ENCODE measurements around the gene ATF6. TPM values are rescaled to one million over a fixed set of nuclear protein-coding genes. Genes with fewer than 3 reads are reported as not detected.

The ATF6 gene
- total RNA-seq, 1 donor from 2014 or later = 31.3 TPM

DNA sequence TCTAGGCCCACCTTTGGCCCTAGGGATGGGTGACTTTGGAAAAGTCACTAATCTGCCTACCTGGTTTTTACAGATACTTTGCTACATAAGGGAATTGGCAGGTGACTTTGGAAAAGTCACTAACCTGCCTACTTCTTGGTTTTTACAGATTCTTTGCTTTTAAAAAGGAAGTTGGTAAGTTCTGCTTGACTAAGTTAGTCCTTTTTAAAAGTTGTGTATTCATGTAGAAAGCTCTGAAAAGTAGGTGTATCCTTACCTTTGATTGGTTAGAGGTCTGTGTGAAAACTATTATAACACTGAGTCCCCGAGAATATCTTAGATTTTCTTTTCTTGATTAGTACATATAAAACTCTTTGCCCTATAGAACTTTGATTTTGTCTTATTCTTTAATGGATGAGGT, 12.4 kb downstream of the ATF6 start:
- Histone ChIP-seq H3K27me3 (ENCODE audit: low read depth) (no peaks in the 10 kb centered on the region), H3K4me1 (no peaks in the 10 kb centered on the region), H3K4me3 (no peak overlapping the region), H3K9me3 (no peaks in the 10 kb centered on the region), H3K36me3 (peaks cover 22% of the 10 kb centered on the region), H3K27ac (no peak overlapping the region)
- TF ChIP-seq, protein P1, sequence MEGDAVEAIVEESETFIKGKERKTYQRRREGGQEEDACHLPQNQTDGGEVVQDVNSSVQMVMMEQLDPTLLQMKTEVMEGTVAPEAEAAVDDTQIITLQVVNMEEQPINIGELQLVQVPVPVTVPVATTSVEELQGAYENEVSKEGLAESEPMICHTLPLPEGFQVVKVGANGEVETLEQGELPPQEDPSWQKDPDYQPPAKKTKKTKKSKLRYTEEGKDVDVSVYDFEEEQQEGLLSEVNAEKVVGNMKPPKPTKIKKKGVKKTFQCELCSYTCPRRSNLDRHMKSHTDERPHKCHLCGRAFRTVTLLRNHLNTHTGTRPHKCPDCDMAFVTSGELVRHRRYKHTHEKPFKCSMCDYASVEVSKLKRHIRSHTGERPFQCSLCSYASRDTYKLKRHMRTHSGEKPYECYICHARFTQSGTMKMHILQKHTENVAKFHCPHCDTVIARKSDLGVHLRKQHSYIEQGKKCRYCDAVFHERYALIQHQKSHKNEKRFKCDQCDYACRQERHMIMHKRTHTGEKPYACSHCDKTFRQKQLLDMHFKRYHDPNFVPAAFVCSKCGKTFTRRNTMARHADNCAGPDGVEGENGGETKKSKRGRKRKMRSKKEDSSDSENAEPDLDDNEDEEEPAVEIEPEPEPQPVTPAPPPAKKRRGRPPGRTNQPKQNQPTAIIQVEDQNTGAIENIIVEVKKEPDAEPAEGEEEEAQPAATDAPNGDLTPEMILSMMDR (IDR thresholded peaks at IDR 0.05) = no peak
- intact Hi-C loops (cut with DNase I) = no loop called here
- no peak for ATAC-seq
- DNase-seq = no peak

DNA sequence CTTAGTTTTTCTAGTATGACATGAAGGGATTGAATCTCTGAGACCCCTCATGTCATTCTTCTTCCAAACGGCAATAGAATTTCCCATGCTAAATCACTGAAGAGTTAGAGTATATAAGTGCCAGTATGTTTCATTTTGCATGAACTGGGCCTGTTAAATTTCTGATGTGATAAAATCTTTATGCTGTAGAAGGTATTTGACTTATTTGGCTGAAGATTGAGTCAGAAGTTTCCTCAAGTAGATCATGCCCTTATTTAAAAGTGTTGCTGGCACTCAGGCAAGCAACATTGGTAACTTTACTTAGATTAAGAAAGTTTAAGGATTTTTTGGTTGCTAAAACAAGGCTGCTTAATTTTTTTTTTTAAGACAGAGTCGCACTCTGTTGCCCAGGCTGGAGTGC, 13.3 kb downstream of the ATF6 start:
- no peak for DNase-seq
- H3K9me3 ChIP-seq = no peaks in the 10 kb centered on the region
- H3K4me3 ChIP-seq = no peak overlapping the region
- no peaks in the 10 kb centered on the region for H3K4me1 ChIP-seq
- no peak for ATAC-seq
- intact Hi-C loops (cut with DNase I) = no loop called here
- no peak overlapping the region for H3K27ac ChIP-seq
- H3K27me3 ChIP-seq (ENCODE audit: low read depth) = no peaks in the 10 kb centered on the region
- H3K36me3 ChIP-seq = peaks cover 31% of the 10 kb centered on the region
- TF ChIP-seq, protein P1 (IDR thresholded peaks at IDR 0.05) = no peak

DNA sequence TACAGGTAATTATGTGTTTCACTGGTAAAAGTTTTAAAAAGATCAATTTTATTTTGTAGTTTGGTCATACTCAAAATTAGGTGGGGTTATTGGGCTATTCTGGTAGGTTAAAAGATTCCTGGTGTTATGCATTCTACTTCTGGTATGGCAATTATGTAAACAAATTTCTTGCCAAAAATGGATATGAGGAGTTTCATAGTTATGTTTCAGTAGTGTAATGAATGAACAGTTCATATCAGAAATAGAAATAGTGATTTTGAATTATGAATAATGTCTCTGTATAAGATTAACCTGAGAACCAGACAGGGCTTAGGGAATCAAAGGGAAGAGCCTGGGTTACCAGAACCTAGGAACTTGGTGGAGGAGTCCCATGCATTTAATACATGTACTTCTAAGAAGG, 15.9 kb downstream of the ATF6 start:
- Histone ChIP-seq H3K36me3 (peaks cover 57% of the 10 kb centered on the region), H3K4me1 (no peaks in the 10 kb centered on the region), H3K27ac (no peak overlapping the region), H3K9me3 (no peaks in the 10 kb centered on the region), H3K27me3 (ENCODE audit: low read depth) (no peaks in the 10 kb centered on the region), H3K4me3 (no peak overlapping the region)
- no peak for ATAC-seq
- intact Hi-C loops (cut with DNase I) = no loop called here
- TF ChIP-seq, protein P1 (IDR thresholded peaks at IDR 0.05) = no peak
- DNase-seq = no peak

DNA sequence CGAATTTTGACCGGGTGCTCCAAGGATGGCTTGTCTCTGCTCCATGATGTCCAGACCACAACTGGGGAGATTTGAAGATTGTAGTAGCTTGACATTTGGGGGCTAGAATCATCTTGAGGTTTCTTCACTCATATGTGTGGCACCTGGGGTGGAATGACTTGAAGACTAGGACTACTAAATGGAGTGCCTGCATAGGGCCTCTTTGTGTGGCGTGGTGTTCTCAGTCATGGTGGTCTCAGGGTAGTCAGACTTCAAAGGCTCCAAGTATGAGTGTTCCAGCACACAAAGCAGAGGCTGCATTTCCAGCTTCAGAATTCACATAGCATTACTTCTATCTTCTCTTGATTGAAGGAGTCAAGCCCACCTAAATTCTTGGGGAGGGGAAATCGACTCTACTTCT, 16.8 kb downstream of the ATF6 start:
- H3K27ac ChIP-seq = no peak overlapping the region
- TF ChIP-seq, protein P1 (IDR thresholded peaks at IDR 0.05) = no peak
- no peaks in the 10 kb centered on the region for H3K27me3 ChIP-seq (ENCODE audit: low read depth)
- intact Hi-C loops (cut with DNase I) = no loop called here
- H3K4me3 ChIP-seq = no peak overlapping the region
- no peaks in the 10 kb centered on the region for H3K9me3 ChIP-seq
- peaks cover 64% of the 10 kb centered on the region for H3K36me3 ChIP-seq
- no peak for ATAC-seq
- no peak for DNase-seq
- H3K4me1 ChIP-seq = no peaks in the 10 kb centered on the region

DNA sequence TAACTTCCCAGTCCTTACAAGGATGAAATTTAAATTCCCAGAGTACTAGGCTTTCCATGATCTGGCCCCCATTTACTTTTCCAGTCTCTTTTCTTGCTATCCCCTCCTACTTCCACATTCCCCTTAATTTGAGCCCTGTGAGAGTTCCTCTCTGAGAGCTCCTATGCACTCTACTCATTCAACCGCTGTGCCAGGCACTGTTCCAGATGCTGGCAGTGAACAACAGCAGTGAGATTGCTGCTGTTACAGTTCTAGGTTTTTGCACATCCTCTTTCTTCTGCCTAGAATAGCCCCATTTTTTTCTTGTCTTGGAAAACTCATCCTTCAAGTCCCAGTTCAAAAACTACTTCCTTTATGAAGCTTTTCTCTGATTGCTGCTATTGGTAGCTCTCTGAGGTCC, 18.8 kb downstream of the ATF6 start:
- no peaks in the 10 kb centered on the region for H3K4me1 ChIP-seq
- TF ChIP-seq, protein P1 (IDR thresholded peaks at IDR 0.05) = no peak
- ATAC-seq = no peak
- H3K4me3 ChIP-seq = no peak overlapping the region
- no peak for DNase-seq
- no peak overlapping the region for H3K27ac ChIP-seq
- intact Hi-C loops (cut with DNase I) = no loop called here
- peaks cover 84% of the 10 kb centered on the region for H3K36me3 ChIP-seq
- H3K9me3 ChIP-seq = no peaks in the 10 kb centered on the region
- H3K27me3 ChIP-seq (ENCODE audit: low read depth) = no peaks in the 10 kb centered on the region

DNA sequence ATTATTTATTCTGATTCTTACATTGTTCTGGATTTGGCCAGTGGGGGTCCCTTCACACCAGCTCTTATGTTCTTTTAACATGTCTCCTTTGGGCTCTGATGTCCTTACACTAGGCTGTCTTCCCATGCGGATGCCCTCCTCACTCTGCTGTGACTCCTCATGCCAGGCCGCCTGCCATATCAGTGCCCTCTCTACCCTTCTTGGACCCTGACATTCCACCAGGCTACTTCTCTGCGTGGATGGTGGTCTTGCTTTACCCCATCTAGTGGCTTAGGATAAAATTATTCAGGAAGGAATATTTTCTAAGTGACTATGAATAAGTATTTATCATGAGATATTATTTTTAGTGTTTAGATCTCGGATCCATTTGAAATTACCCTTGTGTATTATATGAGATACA, 21.2 kb downstream of the ATF6 start:
- H3K9me3 ChIP-seq = no peaks in the 10 kb centered on the region
- H3K4me3 ChIP-seq = no peak overlapping the region
- DNase-seq (no peak), ATAC-seq (no peak)
- H3K36me3 ChIP-seq = peaks cover 91% of the 10 kb centered on the region
- intact Hi-C loops (cut with DNase I) = no loop called here
- H3K4me1 ChIP-seq = no peaks in the 10 kb centered on the region
- H3K27ac ChIP-seq = no peak overlapping the region
- TF ChIP-seq, protein P1 (IDR thresholded peaks at IDR 0.05) = no peak
- no peaks in the 10 kb centered on the region for H3K27me3 ChIP-seq (ENCODE audit: low read depth)
